GM12874 (cell line): ENCODE measurements around the gene DLEC1.

Experiments used
- TF ChIP-seq, protein P1 (sequence below): IDR thresholded peaks from 2 replicates; pipeline ENCODE4 v1.5.1; 2011; ENCODE audit warnings: low read depth, mild to moderate bottlenecking, control low read depth, low read length, moderate library complexity; ENCODE audit not compliant: insufficient read depth

The DLEC1 gene

DNA sequence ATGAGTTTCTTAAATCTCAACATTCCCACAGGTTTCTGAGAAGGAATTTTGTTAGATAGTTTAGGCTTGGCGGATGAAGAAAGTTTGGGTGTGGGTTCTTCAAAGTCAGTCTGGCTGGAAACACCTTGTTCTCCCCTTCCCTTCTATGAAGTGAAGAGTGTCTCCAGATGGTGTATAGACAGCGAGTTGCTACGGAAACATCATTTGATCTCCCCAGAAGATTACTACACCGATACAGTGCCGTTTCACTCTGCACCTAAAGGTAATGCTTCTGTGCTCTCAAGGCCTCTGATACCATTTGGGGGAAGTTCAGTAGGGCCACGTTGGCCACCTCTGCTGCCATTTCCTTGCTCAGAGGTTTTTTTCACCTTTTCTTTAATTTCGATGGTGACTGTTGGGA is 20.6 kb downstream of the DLEC1 start:
- TF ChIP-seq, protein P1, sequence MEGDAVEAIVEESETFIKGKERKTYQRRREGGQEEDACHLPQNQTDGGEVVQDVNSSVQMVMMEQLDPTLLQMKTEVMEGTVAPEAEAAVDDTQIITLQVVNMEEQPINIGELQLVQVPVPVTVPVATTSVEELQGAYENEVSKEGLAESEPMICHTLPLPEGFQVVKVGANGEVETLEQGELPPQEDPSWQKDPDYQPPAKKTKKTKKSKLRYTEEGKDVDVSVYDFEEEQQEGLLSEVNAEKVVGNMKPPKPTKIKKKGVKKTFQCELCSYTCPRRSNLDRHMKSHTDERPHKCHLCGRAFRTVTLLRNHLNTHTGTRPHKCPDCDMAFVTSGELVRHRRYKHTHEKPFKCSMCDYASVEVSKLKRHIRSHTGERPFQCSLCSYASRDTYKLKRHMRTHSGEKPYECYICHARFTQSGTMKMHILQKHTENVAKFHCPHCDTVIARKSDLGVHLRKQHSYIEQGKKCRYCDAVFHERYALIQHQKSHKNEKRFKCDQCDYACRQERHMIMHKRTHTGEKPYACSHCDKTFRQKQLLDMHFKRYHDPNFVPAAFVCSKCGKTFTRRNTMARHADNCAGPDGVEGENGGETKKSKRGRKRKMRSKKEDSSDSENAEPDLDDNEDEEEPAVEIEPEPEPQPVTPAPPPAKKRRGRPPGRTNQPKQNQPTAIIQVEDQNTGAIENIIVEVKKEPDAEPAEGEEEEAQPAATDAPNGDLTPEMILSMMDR, result no peak

DNA sequence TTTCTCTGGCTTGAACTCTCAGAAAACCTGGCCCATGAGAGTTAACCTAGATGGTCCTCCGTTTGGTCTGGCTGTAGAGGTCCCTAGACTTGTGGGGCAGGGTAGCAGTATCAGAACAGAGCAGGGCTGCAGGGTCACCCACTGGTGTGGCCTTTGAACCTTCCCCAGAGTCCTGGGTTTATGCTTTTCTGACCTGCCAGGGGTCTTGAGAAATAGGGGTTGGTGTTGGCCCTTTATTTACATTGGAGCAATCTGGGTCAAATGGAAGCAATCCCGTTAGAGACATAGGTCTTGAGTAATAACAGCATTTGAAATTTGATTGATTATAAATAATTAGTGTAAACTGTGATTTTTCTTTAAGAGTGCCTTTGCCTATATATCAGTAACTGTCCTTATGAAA is 23.8 kb downstream of the DLEC1 start:
- TF ChIP-seq, protein P1, result no peak

DNA sequence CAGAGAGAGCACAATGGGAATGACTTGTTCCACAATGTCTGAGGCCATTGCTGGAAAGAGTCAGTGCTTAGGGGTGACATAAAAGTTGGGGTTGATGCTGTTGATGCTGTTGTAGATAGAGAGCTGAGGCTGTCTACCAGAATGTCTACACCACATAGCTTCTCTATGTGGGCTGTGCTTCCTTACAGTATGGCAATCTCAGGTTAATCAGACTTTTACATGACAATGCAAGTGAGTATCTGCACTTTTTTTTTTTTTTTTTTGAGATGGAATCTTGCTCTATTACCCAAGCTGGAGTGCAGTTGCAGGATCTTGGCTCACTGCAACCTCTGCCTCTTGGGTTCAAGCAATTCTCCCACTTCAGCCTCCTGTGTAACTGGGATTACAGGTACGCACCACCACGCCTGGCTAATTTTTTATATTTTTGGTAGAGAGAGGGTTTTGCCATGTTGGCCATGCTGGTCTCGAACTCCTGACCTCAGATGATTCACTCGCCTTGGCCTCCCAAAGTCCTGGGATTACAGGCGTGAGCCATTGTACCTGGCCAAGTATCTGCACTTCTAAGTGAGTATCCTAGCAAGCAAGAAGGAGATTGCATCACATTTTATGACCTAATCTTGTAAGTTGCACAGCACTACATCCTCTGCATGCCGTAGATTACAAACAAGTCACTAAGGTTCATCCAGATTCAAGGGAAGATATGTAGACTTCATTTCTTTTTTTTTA is 28.7 kb downstream of the DLEC1 start:
- TF ChIP-seq, protein P1, result no peak

DNA sequence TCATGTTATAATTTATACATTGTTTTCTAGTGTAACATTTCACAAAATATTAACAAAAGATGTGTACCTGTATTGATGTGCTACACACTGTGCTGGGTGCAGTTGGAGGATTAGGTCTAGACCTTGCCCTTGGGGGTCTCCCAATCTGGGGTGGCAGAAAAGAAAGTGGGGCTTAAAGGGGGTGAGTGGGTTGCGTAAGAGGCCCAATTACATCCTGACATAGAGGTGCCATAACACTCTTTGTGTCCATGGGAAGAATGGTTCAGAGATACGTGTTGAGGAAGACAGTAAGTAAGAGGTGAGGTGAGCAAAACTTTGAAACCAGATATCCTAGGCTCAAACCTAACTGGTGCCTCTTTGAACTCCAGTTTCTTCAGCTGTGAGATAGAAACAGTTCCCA is 31.0 kb downstream of the DLEC1 start:
- TF ChIP-seq, protein P1, result no peak

DNA sequence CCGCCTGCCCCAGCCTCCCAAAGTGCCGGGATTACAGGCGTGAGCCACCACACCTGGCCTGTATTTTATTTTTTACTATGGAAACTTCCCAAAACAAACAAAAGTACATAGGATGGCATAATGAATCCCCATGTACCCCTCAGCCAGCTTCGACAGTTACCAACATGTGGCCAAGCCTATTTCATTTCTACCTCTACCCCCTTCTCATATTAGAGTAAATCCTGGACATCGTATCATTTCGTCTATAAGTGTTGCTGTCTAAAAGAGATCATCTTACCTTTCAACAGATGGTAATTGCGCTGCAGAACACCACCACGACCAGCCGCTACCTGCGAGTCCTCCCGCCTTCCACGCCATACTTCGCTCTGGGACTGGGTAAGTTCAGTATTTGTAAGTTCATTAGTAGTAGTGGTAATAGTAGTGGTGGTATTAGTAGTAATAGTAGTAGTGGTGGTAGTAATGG is 44.9 kb downstream of the DLEC1 start:
- TF ChIP-seq, protein P1, result no peak

DNA sequence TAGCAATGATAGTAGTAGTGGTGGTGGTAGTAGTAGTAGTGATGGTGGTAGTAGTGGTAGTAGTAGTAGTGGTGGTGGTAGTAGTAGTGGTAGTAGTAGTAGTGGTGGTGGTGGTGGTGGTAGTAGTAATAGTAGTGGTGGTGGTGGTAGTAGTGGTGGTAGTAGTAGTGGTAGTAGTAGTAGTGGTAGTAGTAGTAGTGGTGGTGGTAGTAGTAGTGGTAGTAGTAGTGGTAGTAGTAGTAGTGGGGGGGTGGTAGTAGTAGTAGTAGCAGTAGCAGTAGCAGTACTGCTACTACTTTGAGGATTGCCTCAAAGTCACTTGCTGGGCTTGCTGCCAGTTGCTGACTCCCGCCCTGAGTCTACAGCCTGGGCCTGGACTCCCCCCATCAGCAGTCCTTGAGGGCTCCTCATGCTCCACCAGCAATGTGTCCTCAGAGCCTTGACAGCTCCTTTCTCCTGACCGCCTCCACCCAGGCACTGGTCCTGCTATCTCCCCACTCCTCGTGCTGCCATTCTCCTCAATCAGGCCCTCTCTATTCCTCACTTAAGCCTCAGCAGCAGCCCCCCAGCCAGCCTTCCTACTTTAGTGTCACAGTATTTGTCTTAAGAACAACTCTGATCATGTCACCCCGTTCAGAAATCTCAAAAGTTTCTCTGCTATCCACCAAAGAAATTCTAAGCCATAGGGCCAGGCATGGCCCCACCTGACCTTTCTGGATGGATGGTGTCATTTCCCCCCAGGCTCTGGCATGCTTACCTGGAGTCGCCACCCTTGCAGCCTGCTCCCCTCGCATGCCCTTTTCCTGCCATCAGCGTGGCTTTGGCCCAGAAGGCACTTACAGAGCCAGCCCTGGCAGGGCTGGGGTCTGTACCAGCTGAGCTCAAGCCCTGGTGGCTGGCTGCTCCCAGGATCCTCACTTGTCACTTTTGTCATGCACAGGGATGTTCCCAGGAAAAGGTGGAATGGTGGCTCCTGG is 45.6 kb downstream of the DLEC1 start:
- TF ChIP-seq, protein P1, result no peak

DNA sequence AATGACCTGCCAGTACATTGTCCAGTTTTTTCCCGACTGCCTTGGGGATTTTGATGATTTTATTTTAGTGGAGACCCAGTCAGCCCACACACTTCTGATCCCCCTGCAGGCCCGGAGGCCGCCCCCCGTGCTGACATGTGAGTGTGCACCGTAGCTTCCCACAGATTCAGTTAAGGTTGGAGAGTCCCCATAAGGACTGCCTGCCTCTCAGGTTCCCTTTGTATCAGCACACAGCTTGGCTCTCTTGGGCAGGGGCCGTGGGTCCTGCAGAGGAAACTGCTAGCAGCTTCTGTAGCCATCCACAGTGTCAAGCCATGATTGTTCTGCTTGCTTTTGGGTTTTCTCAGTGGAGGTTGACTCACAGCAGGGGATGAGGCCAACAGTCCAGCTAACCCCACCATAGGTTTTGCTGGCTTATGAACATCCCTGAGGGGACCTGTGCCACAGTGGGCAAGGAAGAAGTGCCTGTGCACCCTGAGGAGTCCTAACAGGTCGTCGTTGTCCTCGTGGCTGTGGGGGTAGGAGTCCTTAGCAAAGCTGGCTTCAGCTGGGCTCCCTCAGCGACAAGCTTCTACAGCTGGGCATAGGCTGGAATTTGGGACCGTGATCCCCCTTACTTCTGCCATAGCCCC is 46.4 kb downstream of the DLEC1 start:
- TF ChIP-seq, protein P1, result no peak
